ENCODE measurements around the gene EML1.

EML1 gene

GRCh38 chr14:99824776-99825175 is 31.6 kb downstream of the EML1 start:
- no peak for DNase-seq (ENCODE audit: low read depth in 2 of 2)

- no peak for DNase-seq (ENCODE audit: low read depth in 2 of 2)
Observed at GRCh38 chr14:99829450-99829849, 36.2 kb downstream of the EML1 start.

GRCh38 chr14:99831303-99831702 is 38.1 kb downstream of the EML1 start:
- DNase-seq (ENCODE audit: low read depth in 2 of 2) = no peak

DNA sequence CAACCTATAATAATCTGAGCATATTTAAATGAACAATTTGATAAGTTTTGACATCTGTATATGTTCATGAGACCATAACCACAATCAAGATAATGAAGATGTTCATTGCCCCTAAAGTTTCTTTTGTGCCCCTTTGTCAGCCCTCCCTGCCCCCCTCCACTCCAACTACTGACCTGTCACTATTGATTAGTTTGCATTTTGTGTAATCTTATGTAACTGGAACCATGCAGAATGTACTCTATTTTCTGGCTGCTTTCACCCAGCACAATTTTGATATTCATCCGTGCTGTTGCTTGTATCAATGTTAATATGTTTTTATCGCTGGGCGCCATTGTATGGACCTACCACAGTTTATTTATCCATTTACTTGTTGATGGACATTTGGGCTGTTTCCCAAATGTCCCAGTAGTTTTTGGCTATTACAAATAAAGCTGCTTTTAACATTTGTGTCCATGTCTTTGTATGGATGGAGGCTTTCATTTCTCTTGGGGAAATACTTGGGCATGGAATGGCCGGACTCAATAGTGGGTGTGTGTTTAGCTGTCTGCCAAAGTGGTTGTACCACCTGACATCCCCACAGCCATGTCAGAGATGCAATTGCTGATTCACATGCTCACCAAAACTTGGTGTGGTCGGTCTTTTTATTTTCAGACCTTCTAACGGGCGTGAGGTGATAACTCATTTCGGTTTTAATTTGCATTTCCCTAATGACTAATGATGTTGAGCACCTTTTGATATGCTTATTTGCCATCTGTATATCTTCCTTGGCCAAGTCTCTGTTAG is 38.9 kb downstream of the EML1 start:
- DNase-seq (ENCODE audit: low read depth in 2 of 2) = no peak

DNA sequence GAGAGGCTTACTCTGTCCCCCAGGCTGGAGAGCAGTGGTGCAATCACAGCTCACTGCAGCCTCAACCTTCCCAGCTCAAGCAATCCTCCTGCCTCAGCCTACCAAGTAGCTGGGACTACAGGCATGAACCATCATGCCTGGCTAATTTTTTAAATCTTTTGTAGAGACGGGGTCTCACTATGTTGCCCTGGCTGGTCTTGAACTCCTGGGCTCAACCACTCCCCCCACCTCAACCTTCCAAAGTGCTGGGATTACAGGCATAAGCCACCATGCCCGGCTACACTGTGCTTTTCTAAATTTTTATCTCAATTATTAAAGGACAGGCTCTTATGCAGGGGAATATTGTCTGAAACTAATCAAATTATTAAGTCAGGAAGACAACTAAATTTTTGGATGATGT is 44.6 kb downstream of the EML1 start:
- DNase-seq (ENCODE audit: low read depth in 2 of 2) = no peak

DNA sequence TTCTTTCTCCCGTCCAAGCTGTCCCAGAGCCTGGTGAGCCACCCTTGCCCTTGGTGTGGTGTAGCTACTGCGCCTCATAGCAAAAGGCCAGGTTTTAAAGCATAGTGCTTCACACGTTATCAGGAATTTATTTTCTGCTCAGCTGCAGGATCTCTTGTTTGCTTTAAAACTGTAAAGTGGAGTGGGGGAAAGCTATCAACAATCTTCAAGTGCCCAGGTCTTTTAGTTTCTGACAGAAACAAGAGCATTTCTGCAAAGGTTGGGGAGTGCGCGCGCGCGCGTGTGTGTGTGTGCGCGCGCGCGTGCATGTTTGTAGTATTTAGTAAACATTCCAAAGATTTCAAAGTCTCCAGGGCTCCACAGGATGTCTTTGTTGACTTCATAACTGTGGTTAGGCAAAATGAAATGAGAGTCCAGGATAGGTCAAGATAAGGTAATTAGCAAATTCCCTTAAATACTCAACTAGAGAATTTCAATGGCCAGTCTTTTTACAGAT is 45.5 kb downstream of the EML1 start:
- DNase-seq (ENCODE audit: low read depth in 2 of 2) = no peak

DNA sequence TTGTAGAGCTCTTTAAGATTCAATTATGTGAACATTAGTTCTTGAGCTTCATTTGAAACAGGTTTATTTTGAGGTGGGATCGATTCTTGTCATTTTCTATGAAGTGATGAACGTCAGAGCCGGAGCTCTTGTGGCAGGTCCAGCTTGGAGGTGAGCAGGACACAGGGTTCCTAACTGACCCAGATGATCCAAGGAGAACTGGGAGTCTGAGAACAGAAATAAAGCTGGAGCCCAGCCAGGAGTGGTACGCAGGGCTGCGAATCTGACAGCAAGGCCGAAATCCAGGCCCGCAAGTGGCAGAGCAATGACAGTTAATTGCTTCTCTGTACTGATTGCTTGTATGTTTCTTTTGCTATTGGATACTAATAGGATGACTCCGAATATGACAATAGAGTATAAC is 46.5 kb downstream of the EML1 start:
- DNase-seq (ENCODE audit: low read depth in 2 of 2) = no peak

DNA sequence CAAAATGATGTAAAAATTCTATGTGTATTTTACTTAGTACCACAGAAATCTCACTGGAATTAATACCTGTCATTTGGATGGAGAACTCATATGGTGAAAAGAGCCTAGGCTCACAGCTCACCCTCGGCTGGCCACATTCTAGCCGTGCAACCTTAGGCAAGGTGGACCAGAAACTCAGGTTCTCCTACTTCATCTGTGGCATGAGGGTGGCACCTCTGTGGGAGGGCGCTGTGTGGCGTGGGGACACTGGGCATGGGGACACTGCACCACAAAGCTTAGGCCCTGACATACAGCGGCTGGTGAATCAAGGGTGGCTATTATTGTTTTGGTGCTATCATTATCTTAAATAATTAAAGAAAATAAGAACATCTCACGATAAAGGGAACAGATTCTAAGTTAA is 47.1 kb downstream of the EML1 start:
- DNase-seq (ENCODE audit: low read depth in 2 of 2) = no peak

DNA sequence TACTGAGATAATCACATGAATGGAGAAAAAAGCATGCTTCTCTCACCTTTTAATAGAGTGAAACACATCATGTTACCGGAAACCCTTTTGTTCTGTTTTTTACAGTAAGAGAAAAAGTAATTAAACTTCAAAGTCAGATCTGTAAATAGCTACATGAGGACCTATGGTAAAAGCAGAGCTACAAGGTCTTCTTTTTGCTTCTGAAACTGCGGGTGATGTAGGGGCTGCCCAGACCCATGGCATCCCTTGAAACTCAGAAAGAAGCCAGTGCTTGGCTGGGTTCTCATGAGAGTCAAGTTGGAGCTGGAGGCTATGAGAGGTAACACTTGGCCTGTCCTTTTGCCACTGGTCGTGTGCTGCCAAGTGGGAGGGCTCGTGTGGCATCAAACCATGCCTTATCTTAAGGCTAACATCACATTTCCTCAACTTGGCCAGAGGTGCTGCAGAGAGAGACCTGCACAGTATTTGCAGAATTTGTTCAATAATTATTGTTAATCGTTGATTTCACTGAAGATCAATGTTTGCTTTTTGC is 47.6 kb downstream of the EML1 start:
- DNase-seq (ENCODE audit: low read depth in 2 of 2) = no peak

GRCh38 chr14:99841436-99842071 is 48.3 kb downstream of the EML1 start:
- no peak for DNase-seq (ENCODE audit: low read depth in 2 of 2)

GRCh38 chr14:99842141-99842540 is 48.9 kb downstream of the EML1 start:
- DNase-seq (ENCODE audit: low read depth in 2 of 2) = no peak

GRCh38 chr14:99846808-99847207 is 53.6 kb downstream of the EML1 start:
- DNase-seq (ENCODE audit: low read depth in 2 of 2) = no peak

- no peak for DNase-seq (ENCODE audit: low read depth in 2 of 2)
Observed at GRCh38 chr14:99850709-99851108, 57.5 kb downstream of the EML1 start.

DNA sequence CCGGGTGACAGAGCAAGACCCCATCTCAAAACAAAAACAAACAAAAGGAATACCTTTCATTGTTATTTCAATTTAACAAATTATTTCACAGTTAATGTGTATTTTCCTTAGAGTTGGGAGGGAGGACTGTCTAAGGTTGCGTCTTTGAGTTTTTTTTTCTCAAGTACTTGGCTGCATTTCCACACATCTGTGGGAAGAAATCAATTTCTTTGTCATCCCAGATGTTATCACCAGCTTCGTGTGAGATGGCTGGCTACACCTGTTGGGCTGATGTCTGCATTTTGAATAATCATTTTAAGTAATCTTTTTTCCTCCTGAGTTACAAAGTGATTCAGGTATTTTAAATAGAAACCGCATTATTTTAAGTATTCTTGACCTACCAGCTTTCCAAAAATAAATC is 59.4 kb downstream of the EML1 start:
- no peak for DNase-seq (ENCODE audit: low read depth in 2 of 2)

- DNase-seq (ENCODE audit: low read depth in 2 of 2) = no peak
Observed at GRCh38 chr14:99853206-99853605, 60.0 kb downstream of the EML1 start.

DNA sequence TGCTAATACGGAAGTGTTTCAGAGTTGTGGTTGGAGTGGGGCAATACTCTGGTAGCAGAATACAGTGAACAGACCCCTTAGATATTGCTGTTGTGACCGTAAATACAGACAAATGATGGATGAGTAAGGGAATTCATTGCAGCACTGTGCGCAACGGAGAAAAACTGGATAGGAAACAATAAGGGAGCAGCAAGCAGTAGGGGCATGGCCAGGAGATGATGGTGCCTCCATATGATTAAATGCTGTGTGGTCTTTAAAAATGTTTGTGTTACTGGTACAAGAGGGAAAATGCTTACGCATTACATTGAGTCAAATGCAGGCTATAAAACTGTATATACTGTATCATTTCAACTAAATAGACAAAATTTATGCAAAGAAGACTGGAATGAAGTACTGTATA is 61.6 kb downstream of the EML1 start:
- no peak for DNase-seq (ENCODE audit: low read depth in 2 of 2)

DNA sequence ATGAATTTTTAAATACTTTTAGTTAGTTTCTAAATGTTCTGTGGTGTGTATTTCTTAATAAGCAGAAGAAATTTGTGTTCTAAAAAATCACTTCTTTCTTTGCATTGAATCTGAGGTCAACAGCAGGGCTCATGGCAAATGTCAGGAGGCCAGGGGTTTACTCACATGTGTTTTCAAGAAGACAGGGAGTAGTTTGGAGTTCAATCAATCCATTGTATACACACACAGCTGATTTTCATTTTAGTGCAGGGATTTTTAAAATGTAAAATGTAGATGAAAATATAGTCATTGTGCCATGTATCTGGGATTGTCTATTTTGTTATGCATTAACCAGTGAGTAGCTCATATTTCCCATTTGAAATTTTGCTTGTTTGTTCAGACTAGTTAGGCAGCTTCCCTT is 62.1 kb downstream of the EML1 start:
- DNase-seq (ENCODE audit: low read depth in 2 of 2) = no peak

DNA sequence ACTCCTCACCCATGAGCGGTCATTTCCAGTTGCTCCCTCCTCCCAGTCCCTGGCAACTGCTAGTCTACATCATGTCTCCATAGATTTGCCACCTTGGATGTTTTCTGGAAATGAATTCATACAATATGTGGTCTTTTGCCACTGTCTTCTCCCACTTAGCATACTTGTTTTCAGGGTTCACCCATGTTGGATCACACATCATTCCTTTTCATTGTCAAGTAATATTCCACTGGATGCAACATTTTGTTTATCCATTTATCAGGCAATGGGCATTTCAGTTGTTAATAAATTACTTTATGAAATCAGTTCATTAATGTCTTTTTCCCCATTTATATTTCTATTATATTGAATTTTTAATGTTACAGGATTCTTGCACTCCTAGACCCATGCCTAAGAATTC is 64.3 kb downstream of the EML1 start:
- DNase-seq (ENCODE audit: low read depth in 2 of 2) = no peak

DNA sequence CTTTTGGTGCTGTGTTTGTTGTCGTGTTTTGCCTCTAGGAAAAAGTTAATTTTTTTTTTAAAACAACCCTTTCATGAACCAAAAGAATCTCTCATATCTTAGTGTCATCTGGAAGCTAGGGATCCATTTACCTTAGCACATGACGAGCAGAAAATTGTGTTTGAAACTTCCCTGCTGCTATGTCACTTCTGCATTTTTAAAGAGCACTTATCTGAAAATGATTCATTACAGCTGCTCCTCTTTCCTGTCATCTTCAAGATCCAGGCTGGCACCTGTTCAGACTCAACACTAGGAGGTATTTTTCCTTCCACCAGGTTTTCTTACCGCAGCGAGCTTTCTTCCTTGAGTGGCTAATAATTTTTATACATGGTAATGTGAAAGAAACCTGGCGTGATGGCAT is 67.0 kb downstream of the EML1 start:
- DNase-seq (ENCODE audit: low read depth in 2 of 2) = no peak

GRCh38 chr14:99862136-99862535 is 68.9 kb downstream of the EML1 start:
- no peak for DNase-seq (ENCODE audit: low read depth in 2 of 2)

DNA sequence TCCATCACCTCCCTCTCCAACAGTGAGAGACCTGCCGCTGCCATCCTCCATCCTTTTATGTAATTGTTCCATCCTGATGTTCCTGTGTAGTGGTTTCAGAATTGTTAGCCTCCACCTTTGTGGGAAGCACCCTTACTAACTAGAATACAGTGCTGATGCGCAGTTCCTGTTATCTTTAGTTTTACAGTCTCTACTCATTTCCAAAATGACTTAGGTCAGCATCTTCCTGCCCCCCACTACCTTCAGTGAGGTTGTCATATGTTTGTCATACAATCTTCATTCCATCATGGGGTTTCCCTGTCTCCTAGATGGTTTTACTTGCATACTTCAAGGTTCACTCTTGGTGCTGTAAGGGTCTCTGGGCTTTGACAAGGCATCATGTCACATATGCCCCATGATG is 69.8 kb downstream of the EML1 start:
- DNase-seq (ENCODE audit: low read depth in 2 of 2) = no peak

DNA sequence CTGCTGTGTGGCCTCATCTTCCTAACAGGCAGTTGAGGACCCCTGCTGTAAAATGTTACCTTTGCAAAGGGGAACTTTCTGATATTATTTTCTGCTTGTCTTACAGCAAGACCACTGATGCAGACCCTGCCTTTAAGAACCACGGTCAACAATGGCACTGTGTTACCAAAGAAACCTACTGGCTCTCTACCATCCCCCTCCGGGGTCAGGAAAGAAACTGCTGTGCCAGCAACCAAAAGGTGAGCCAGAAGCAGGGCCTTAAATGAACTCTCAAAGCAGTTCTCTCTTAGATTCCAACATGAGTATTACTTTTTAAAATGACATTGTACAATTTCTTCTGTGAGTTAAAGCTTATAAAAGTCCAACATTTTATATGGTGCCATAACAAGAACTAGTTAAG is 72.2 kb downstream of the EML1 start:
- no peak for DNase-seq (ENCODE audit: low read depth in 2 of 2)

DNA sequence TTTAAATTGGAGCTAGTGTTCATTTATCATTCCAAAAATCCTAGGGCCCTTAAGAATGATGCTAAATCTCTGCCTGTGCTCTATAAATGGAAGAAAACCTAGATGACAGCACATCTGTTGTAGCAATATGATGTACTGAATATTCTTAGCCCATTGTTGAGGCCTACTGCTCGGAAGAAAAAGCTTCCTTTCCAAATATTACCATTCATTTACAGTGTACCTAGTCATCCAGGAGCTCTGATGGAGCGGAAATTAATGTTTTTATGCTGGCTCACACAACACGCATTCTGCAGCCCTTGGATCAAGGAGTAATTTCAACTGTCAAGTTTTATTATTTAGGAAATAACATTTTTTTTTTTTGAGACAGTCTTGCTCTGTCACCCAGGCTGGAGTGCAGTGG is 77.4 kb downstream of the EML1 start:
- no peak for DNase-seq (ENCODE audit: low read depth in 2 of 2)
